BLaER1 treated with 17β-estradiol and CSF1 and Interleukin-3, amounts not matched to agents 10 nM and 100 nM (cell line): ENCODE data around the gene NDUFC2.

Experiments
- H3K27ac ChIP-seq, 11 experiments: shearing (Covaris generic); formaldehyde crosslinking; 2 replicates each; pipeline ENCODE4 v1.8.1; 2022
- H3K27me3 ChIP-seq, 11 experiments: shearing (Covaris generic); formaldehyde crosslinking; 2 replicates each; pipeline ENCODE4 v1.8.1; 2022
- H3K36me3 ChIP-seq, 11 experiments: shearing (Covaris generic); formaldehyde crosslinking; 2 replicates each; pipeline ENCODE4 v1.8.1; 2022
- H3K4me1 ChIP-seq, 10 experiments: shearing (Covaris generic); formaldehyde crosslinking; 2 replicates each; pipeline ENCODE4 v1.8.1; 2022
- H3K4me2 ChIP-seq, 11 experiments: shearing (Covaris generic); formaldehyde crosslinking; 2 replicates each; pipeline ENCODE4 v1.8.1; 2022
- H3K4me3 ChIP-seq, 10 experiments: shearing (Covaris generic); formaldehyde crosslinking; 2 replicates each; pipeline ENCODE4 v1.8.1; 2022
- H3K9ac ChIP-seq, 11 experiments: shearing (Covaris generic); formaldehyde crosslinking; 2 replicates each; pipeline ENCODE4 v1.8.1; 2022
- H3K9me3 ChIP-seq, 11 experiments: shearing (Covaris generic); formaldehyde crosslinking; replicated peaks in 1 of 11; 2 replicates each; pipeline ENCODE4 v1.8.1; 2022
- H4K20me1 ChIP-seq, 11 experiments: shearing (Covaris generic); formaldehyde crosslinking; 2 replicates each; pipeline ENCODE4 v1.8.1; 2022
- Cebpa-rat ChIP-seq, 11 experiments: shearing (Covaris generic); IDR thresholded peaks; 2 replicates each; pipeline ENCODE4 v1.8.1; 2022

Gene NDUFC2

DNA sequence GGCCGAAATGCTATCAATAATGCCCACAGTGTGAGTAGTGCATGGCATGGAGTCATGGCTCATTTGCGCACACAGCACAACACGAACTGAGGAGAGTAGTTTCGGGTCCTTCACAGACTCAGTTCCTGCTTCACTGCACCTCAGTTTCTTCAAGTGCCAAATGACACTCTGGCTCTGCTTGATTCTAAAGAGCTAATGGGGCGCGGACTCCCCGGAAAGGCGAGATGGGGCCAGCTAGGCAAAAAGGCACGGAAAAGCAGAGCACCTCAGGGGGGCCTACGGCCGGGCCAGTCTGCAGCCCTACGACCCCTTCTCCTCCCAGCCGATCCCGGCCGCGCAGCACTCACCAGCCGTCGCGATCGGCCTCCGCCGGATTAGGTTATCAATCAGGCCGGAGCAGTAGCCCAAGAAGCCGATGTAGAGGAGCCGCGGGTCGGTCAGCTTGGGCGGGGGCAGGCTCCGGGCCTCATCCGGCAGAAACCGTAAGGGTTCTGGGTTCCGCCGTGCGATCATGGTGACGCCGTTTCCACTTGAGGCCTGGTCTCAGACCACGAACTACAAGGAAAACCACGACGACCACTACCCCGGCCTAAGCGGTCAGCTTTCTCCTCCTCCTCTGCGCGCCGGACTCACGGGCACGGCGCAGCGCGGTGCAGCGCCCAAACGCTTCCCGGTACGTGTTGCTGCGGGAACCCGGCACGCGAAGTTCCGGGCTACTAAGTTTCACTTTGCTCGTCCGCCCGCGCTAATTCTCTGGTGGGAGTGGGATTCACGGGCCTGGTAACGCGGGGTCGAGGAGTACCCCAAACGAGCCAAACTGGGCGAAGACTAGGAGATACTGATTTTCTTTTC, at the start of gene NDUFC2:
Gene NDUFC2 (minus strand): TSS at position 631 of the 852 bp plus-strand sequence. CDS start 118 bp downstream, at position 513.
- peaks cover 14 to 36% (median 23%) of the 10 kb centered on the region in 11 experiments; a peak in 20 of 22 replicates for H3K36me3 ChIP-seq
- H4K20me1 ChIP-seq = peaks cover 36 to 47% (median 43%) of the 10 kb centered on the region in 11 experiments; a peak in 20 of 22 replicates
- peaks cover 39 to 50% (median 46%) of the 10 kb centered on the region in 10 experiments for H3K4me1 ChIP-seq
- TF ChIP-seq Cebpa-rat (IDR thresholded peaks at IDR 0.05) = no peak
- peak within 1 kb of the TSS; percentile 86 to 98 (median 92) for H3K9ac ChIP-seq
- peak within 1 kb of the TSS; percentile 80 to 99 (median 91) for H3K4me3 ChIP-seq
- H3K4me2 ChIP-seq = peak within 1 kb of the TSS; percentile 80 to 96 (median 94)
- no peaks in the 10 kb centered on the region for H3K27me3 ChIP-seq
- H3K27ac ChIP-seq = peak within 1 kb of the TSS; percentile 83 to 94 (median 89)
- H3K9me3 ChIP-seq = no peaks in the 10 kb centered on the region

DNA sequence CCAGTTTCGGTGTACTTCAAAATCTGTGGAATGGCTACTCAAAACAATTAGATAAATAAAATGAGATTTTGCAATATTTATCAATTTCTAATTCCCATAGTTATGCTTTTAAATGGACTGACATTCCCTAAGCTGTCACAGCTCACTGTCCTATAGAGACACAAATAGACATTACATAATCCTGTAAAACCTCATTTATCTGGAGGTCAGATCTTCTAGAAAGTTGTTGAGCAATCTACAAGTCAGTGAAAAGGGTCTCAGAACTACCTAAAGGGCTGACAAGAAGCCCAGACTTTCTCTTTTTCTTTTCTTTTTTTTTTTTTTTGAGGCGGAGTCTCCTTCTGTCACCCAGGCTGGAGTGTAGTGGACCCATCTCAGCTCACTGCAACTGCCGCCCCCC, 47.7 kb upstream of the NDUFC2 start:
- TF ChIP-seq Cebpa-rat (IDR thresholded peaks at IDR 0.05) = no peak
- Histone ChIP-seq H3K27ac (no peak overlapping the region), H3K4me1 (no peaks in the 10 kb centered on the region), H3K27me3 (no peaks in the 10 kb centered on the region), H3K36me3 (peaks cover 16 to 45% (median 27%) of the 10 kb centered on the region in 11 experiments), H4K20me1 (peaks cover 0 to 19% (median 0%) of the 10 kb centered on the region in 11 experiments; a peak in 1 of 22 replicates), H3K4me2 (no peak overlapping the region), H3K4me3 (no peak overlapping the region), H3K9ac (no peak overlapping the region), H3K9me3 (no peaks in the 10 kb centered on the region)

DNA sequence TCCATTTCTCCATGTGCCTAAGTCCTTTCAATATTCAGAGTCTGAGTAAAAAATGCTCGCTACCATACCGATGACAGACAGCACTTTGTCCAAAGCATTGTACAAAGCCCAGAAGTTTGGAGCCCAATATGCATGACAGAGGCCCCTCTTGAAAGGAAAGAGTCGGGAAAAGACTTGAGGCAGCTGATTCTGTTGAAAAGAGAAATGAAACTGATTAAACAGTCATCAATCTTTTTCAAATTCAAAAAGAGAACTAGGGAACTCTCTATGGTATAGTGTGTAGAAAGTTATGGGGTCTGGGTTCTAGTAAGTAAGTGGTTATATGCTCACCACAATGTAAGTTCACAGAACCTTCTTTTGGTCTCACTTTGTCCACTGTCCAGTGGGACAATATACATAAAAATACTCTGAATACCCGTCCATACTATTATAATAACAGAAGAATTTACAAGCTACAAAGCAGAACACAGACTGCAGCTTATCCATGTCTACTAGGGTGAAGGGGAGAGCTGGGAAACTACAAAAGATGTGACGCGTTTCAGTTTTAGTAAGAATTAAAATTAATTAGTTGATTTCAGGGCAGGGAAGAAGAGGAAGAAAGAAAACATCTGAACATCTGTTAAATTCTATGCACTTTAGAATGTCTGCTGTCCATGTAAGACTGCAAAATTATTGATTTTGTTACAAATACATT, 33.1 kb upstream of the NDUFC2 start:
- Histone ChIP-seq H3K9me3 (no peaks in the 10 kb centered on the region), H3K27ac (peak overlapping the region in 1 of 11 experiments; percentile 22; a peak in 1 of 22 replicates), H3K4me1 (peaks cover 0 to 13% (median 0%) of the 10 kb centered on the region in 10 experiments; a peak in 4 of 20 replicates), H3K27me3 (no peaks in the 10 kb centered on the region), H3K4me3 (no peak overlapping the region), H4K20me1 (no peaks in the 10 kb centered on the region), H3K9ac (no peak overlapping the region), H3K36me3 (peaks cover 38 to 100% (median 93%) of the 10 kb centered on the region in 11 experiments), H3K4me2 (peak overlapping the region in 2 of 11 experiments; percentile 6 to 54; a peak in 3 of 22 replicates)
- TF ChIP-seq Cebpa-rat (IDR thresholded peaks at IDR 0.05) = no peak

DNA sequence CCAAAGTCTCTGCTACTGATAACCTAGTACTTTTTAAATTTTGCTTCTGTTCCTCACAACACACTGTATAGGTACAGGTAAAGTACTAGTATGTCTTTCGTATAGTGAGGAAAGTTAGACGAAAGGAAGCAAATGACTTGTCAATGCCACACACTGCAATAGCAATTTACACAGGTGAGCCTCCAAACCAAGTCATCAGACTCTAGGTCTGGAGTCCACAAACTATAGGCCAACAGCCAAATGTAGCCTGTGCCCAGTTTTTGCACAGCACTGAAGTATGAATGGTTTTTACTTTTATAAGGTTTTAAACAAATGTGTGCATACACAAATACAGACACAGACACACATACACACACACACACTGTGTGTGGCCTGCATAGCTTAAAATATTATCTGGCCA, 31.6 kb upstream of the NDUFC2 start:
- H3K4me3 ChIP-seq = no peak overlapping the region
- no peak overlapping the region for H3K27ac ChIP-seq
- no peaks in the 10 kb centered on the region for H4K20me1 ChIP-seq
- TF ChIP-seq Cebpa-rat (IDR thresholded peaks at IDR 0.05) = no peak
- no peaks in the 10 kb centered on the region for H3K9me3 ChIP-seq
- H3K9ac ChIP-seq = no peak overlapping the region
- peaks cover 31 to 96% (median 86%) of the 10 kb centered on the region in 11 experiments for H3K36me3 ChIP-seq
- no peak overlapping the region for H3K4me2 ChIP-seq
- peaks cover 0 to 13% (median 0%) of the 10 kb centered on the region in 10 experiments; a peak in 4 of 20 replicates for H3K4me1 ChIP-seq
- H3K27me3 ChIP-seq = no peaks in the 10 kb centered on the region

DNA sequence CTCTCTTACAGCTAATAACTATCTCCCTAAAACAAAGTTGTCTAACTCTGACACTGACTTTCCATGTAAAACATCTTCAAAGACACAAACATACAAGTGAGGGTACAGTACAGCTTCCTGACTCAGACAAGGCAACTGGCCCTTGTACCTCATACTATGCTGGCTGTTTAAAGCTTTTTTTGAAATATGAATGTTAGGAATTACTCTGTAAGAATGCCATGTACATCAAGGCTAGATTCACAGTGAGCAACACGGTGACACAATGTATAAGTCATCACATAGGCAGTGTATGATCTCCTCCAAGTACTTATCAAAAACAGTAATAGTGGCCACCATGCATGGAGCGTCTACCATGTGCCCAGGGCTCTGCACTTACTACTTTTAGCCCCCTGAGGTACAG, 31.2 kb upstream of the NDUFC2 start:
- no peak for TF ChIP-seq Cebpa-rat (IDR thresholded peaks at IDR 0.05)
- Histone ChIP-seq H3K27me3 (no peaks in the 10 kb centered on the region), H3K4me1 (peaks cover 0 to 13% (median 0%) of the 10 kb centered on the region in 10 experiments; a peak in 4 of 20 replicates), H3K4me2 (no peak overlapping the region), H4K20me1 (no peaks in the 10 kb centered on the region), H3K4me3 (no peak overlapping the region), H3K36me3 (peaks cover 27 to 96% (median 86%) of the 10 kb centered on the region in 11 experiments), H3K9ac (no peak overlapping the region), H3K27ac (no peak overlapping the region), H3K9me3 (no peaks in the 10 kb centered on the region)

DNA sequence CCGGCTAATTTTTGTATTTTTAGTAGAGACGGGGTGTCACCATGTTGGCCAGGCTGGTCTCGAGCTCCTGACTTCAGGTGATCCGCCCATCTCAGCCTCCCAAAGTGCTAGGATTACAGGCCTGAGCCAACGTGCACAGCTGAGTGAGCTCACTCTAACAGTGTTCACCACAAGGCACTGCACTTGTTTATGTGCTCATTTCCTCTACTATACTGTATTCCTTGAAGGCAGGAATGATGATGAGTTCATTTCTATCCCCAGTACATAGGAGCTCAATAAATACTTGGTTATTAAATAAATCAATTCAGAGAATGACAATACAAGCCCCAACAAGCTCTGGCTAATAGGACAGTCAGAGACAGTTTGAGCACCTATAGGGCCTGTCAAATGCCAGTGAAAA, 30.7 kb upstream of the NDUFC2 start:
- Histone ChIP-seq H3K9me3 (no peaks in the 10 kb centered on the region), H3K4me1 (peaks cover 0 to 13% (median 0%) of the 10 kb centered on the region in 10 experiments; a peak in 4 of 20 replicates), H3K4me2 (no peak overlapping the region), H4K20me1 (no peaks in the 10 kb centered on the region), H3K4me3 (no peak overlapping the region), H3K27ac (no peak overlapping the region), H3K36me3 (peaks cover 27 to 96% (median 88%) of the 10 kb centered on the region in 11 experiments), H3K9ac (no peak overlapping the region), H3K27me3 (no peaks in the 10 kb centered on the region)
- TF ChIP-seq Cebpa-rat (IDR thresholded peaks at IDR 0.05) = no peak

DNA sequence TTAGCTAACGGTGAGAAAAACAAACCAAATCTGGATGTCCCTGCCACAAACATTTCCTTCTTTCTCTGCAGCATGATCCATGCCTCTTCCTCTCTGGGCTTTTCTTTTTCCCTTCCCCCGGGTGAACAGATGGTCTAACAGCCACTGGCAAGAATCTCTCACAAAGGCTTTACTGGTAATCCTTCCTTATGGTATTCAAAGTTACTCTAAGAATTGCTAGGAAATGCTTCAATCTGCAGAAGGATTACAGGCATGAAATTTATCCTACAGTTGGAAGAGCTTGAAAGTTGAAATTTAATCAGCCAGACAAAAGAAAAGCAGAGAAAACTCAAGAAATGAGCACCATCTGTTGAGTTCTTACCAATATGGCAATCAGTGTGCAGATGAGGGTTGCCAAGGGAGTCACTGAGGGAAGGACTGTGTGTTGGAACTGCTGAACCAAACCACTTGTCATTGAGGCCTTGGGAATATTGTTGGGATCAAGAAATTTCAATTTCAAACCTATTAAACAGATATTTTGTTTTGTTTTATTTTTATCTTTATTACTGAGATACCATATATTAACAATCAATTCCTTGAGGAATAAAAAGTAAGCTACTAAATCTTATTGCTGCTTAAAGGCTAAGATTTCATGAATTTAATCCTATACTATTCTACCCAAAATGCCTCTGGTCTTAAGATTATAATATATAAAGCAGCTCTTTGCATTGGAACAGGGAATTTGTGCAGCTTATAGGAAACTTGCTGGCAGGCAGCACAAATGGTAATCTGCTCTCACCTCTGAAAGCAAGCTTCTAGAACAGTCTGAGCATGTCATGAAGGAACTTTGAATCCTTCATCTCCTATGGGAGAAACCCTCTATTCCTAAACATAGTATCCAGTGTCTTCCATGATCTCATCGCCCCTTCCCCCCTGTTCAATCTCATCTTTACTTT, 29.7 kb upstream of the NDUFC2 start:
- Histone ChIP-seq H3K9ac (no peak overlapping the region), H3K27me3 (no peaks in the 10 kb centered on the region), H3K4me2 (no peak overlapping the region), H4K20me1 (no peaks in the 10 kb centered on the region), H3K9me3 (no peaks in the 10 kb centered on the region), H3K4me3 (no peak overlapping the region), H3K36me3 (peaks cover 27 to 96% (median 87%) of the 10 kb centered on the region in 11 experiments), H3K27ac (no peak overlapping the region), H3K4me1 (peaks cover 0 to 13% (median 0%) of the 10 kb centered on the region in 10 experiments; a peak in 4 of 20 replicates)
- TF ChIP-seq Cebpa-rat (IDR thresholded peaks at IDR 0.05) = no peak

DNA sequence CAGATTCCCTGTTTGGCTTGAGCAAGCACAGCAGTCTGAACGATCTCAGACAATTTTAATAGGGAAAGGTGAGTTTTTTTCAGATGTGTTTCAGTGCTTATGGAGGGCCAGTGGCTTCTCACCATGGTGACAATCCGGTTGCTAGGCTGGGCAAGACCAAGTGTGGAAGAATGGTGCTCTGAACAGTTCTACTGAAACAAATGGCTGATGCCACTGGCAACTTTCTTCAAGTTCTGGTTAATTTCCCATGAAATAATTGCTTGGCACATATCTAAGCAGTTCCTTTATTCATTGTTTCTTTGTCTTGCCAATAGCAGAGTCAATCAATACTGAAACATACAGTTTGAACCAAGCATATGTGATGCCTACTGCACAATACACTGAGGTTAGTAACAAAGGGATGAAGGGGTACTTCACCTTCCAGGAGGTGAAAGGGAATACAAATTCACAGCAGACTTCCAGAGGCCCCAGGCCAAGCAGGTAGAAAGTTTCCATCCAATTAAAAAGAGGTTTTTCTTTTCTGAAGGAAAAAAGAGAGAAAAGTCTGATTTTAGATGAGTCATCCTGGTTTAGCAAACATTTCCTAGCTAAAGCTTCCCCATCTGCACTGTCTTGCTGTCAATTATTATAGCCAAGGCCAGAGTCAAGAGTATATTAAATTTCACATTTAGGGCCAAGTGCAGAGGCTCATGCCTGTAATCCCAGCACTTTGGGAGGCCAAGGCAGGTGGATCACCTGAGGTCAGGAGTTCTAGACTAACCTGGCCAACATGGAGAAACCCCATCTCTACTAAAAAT, 21.2 kb upstream of the NDUFC2 start:
- H4K20me1 ChIP-seq = no peaks in the 10 kb centered on the region
- H3K27ac ChIP-seq = no peak overlapping the region; a peak in 1 of 22 replicates
- peaks cover 0 to 9% (median 0%) of the 10 kb centered on the region in 10 experiments; a peak in 5 of 20 replicates for H3K4me1 ChIP-seq
- H3K36me3 ChIP-seq = peaks cover 51 to 100% (median 84%) of the 10 kb centered on the region in 11 experiments
- H3K9ac ChIP-seq = no peak overlapping the region
- no peak overlapping the region for H3K4me3 ChIP-seq
- H3K9me3 ChIP-seq = no peaks in the 10 kb centered on the region
- H3K27me3 ChIP-seq = no peaks in the 10 kb centered on the region
- no peak for TF ChIP-seq Cebpa-rat (IDR thresholded peaks at IDR 0.05)
- peak overlapping the region in 1 of 11 experiments; percentile 22; a peak in 1 of 22 replicates for H3K4me2 ChIP-seq
